SK-N-SH treated with all-trans-retinoic acid at 6 μM for 48 hours (cell line): ENCODE data around the gene TLCD3A.

ENCODE experiments used
- ATAC-seq: fragments of 200-7000 bp; cut with Tn5 transposase; 3 replicates; pipeline ENCODE4 v1.9.1; 2020; ENCODE audit warnings: mild to moderate bottlenecking, moderate library complexity
- ARNTL ChIP-seq: fragments of 450-650 bp; formaldehyde crosslinking; IDR thresholded peaks from 2 replicates; pipeline ENCODE4 v1.5.0; 2020; ENCODE audit warnings: low read depth, mild to moderate bottlenecking, moderate library complexity, borderline replicate concordance
- CSDC2 ChIP-seq: fragments of 250-450 bp; sonication (Bioruptor Pico); IDR thresholded peaks from 2 replicates; pipeline ENCODE4 v1.5.0; 2020; ENCODE audit warnings: mild to moderate bottlenecking, moderate library complexity
- ESRRG ChIP-seq: fragments of 250-450 bp; sonication (Bioruptor Pico); IDR thresholded peaks from 2 replicates; pipeline ENCODE4 v1.6.1; 2021; ENCODE audit warnings: mild to moderate bottlenecking
- GLIS3 ChIP-seq: fragments of 250-450 bp; sonication (Bioruptor Pico); IDR thresholded peaks from 2 replicates; pipeline ENCODE4 v1.5.0; 2020; ENCODE audit warnings: mild to moderate bottlenecking, moderate library complexity
- ISL1 ChIP-seq: fragments of 250-450 bp; sonication (Bioruptor Pico); IDR thresholded peaks from 2 replicates; pipeline ENCODE4 v2.1.2; 2022; ENCODE audit warnings: mild to moderate bottlenecking, moderate library complexity
- OSR1 ChIP-seq: fragments of 250-450 bp; sonication (Bioruptor Pico); IDR thresholded peaks from 2 replicates; pipeline ENCODE4 v1.8.0; 2022; ENCODE audit warnings: moderate library complexity, mild to moderate bottlenecking, inconsistent platforms
- PPARA ChIP-seq: fragments of 250-450 bp; sonication (Bioruptor Pico); IDR thresholded peaks from 2 replicates; pipeline ENCODE4 v1.5.0; 2020; ENCODE audit warnings: mild to moderate bottlenecking, borderline replicate concordance
- RARB ChIP-seq: fragments of 250-450 bp; sonication (Bioruptor Pico); IDR thresholded peaks from 2 replicates; pipeline ENCODE4 v1.8.0; 2021; ENCODE audit warnings: mild to moderate bottlenecking, moderate library complexity
- TOX ChIP-seq: fragments of 250-450 bp; sonication (Bioruptor Pico); IDR thresholded peaks from 2 replicates; pipeline ENCODE4 v1.8.0; 2021; ENCODE audit warnings: mild to moderate bottlenecking, moderate library complexity, borderline replicate concordance
- ZFP30 ChIP-seq: fragments of 450-650 bp; formaldehyde crosslinking; IDR thresholded peaks from 2 replicates; pipeline ENCODE4 v1.5.0; 2022; ENCODE audit warnings: mild to moderate bottlenecking, moderate library complexity
- ZNF565 ChIP-seq: fragments of 450-650 bp; formaldehyde crosslinking; conservative IDR thresholded peaks from 2 replicates; pipeline ENCODE4 v1.5.0; 2020; ENCODE audit warnings: low read depth, mild to moderate bottlenecking, moderate library complexity
- ZNF70 ChIP-seq: fragments of 450-650 bp; formaldehyde crosslinking; IDR thresholded peaks from 2 replicates; pipeline ENCODE4 v1.5.0; 2020; ENCODE audit warnings: mild to moderate bottlenecking, moderate library complexity
- ZNF8 ChIP-seq: fragments of 450-650 bp; formaldehyde crosslinking; IDR thresholded peaks from 2 replicates; pipeline ENCODE4 v1.5.0; 2020; ENCODE audit warnings: mild to moderate bottlenecking, moderate library complexity
- TF ChIP-seq, protein P1 (sequence below): fragments of 250-450 bp; sonication (Bioruptor Pico); IDR thresholded peaks from 2 replicates; pipeline ENCODE4 v1.5.1; 2021; ENCODE audit warnings: mild to moderate bottlenecking, moderate library complexity
- TF ChIP-seq, protein P2 (sequence below): fragments of 250-450 bp; sonication (Bioruptor Pico); IDR thresholded peaks from 2 replicates; pipeline ENCODE4 v1.5.1; 2020; ENCODE audit warnings: low read depth, mild to moderate bottlenecking, moderate library complexity
- TF ChIP-seq, protein P3 (sequence below): fragments of 250-450 bp; sonication (Bioruptor Pico); IDR thresholded peaks from 2 replicates; pipeline ENCODE4 v1.8.0; 2021; ENCODE audit warnings: low read depth, mild to moderate bottlenecking, moderate library complexity, borderline replicate concordance
- TF ChIP-seq, protein P4 (sequence below): fragments of 250-450 bp; sonication (Bioruptor Pico); IDR thresholded peaks from 2 replicates; pipeline ENCODE4 v1.5.0; 2020; ENCODE audit warnings: mild to moderate bottlenecking, moderate library complexity

The TLCD3A gene

DNA sequence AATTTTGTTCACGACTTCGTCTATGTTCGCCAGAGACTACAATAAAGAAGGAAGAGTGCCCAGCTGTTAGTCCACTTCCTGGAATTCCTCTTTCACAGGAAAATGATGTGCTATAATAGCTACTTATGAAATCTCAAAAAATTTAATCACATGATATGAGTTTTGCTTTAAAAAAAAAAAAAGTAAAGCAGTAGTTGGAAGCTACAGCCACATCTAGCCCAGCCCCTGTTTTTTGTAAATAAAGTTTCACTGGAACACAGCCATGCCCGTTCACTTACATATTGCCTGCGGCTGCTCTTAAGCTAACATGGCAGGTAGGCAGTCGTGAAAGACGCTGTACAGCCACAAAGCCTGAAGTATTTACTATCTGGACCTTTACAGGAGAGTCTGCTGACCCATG lies 33.1 kb upstream of the TLCD3A start:
- TF ChIP-seq, protein P1, sequence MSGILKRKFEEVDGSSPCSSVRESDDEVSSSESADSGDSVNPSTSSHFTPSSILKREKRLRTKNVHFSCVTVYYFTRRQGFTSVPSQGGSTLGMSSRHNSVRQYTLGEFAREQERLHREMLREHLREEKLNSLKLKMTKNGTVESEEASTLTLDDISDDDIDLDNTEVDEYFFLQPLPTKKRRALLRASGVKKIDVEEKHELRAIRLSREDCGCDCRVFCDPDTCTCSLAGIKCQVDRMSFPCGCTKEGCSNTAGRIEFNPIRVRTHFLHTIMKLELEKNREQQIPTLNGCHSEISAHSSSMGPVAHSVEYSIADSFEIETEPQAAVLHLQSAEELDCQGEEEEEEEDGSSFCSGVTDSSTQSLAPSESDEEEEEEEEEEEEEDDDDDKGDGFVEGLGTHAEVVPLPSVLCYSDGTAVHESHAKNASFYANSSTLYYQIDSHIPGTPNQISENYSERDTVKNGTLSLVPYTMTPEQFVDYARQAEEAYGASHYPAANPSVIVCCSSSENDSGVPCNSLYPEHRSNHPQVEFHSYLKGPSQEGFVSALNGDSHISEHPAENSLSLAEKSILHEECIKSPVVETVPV (CRISPR knock-in tag) = no peak
- TF ChIP-seq, protein P2, sequence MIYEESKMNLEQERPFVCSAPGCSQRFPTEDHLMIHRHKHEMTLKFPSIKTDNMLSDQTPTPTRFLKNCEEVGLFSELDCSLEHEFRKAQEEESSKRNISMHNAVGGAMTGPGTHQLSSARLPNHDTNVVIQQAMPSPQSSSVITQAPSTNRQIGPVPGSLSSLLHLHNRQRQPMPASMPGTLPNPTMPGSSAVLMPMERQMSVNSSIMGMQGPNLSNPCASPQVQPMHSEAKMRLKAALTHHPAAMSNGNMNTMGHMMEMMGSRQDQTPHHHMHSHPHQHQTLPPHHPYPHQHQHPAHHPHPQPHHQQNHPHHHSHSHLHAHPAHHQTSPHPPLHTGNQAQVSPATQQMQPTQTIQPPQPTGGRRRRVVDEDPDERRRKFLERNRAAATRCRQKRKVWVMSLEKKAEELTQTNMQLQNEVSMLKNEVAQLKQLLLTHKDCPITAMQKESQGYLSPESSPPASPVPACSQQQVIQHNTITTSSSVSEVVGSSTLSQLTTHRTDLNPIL (CRISPR knock-in tag) = no peak
- no peak for TF ChIP-seq TOX (CRISPR knock-in tag)
- TF ChIP-seq, protein P3, sequence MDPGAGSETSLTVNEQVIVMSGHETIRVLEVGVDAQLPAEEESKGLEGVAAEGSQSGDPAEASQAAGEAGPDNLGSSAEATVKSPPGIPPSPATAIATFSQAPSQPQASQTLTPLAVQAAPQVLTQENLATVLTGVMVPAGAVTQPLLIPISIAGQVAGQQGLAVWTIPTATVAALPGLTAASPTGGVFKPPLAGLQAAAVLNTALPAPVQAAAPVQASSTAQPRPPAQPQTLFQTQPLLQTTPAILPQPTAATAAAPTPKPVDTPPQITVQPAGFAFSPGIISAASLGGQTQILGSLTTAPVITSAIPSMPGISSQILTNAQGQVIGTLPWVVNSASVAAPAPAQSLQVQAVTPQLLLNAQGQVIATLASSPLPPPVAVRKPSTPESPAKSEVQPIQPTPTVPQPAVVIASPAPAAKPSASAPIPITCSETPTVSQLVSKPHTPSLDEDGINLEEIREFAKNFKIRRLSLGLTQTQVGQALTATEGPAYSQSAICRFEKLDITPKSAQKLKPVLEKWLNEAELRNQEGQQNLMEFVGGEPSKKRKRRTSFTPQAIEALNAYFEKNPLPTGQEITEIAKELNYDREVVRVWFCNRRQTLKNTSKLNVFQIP (CRISPR knock-in tag) = no peak
- TF ChIP-seq ZNF8 = no peak
- TF ChIP-seq GLIS3 (CRISPR knock-in tag) = no peak
- no peak for TF ChIP-seq ZNF565 (CRISPR knock-in tag)
- TF ChIP-seq CSDC2 (CRISPR knock-in tag) = no peak
- no peak for TF ChIP-seq ARNTL
- TF ChIP-seq ISL1 (CRISPR knock-in tag) = no peak
- no peak for TF ChIP-seq ZNF70 (CRISPR knock-in tag)
- no peak for TF ChIP-seq OSR1 (CRISPR knock-in tag)
- no peak for TF ChIP-seq ZFP30 (CRISPR knock-in tag)
- TF ChIP-seq ESRRG (CRISPR knock-in tag) = no peak
- TF ChIP-seq PPARA = no peak
- no peak for TF ChIP-seq RARB
- no peak for ATAC-seq

DNA sequence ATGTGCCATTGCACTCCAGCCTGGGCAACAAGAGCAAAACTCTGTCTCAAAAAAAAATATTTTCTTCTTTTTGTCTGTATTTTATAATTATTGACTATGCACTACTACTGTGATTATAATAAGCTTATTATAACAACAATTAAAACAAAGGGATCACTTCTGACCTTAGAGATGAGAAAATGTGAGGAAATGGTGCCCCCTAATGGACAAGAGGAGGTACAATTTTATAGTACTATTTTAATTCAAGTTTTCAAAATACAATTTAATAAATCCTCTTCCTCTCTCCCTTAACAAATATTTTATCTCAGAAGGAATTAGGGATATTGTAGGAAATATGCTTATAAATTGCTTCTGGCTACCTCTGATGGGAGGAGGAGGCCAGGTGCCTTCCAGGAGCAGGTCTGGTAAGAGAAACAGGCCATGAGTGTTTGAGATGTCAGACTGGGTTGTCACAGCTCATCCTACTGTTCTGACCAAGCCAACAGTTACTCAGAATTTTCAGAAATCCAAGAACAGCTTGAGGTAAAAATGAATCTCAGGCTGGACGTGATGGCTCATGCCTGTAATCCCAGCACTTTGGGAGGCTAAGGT lies 31.8 kb upstream of the TLCD3A start:
- TF ChIP-seq, protein P1 (CRISPR knock-in tag) = no peak
- TF ChIP-seq, protein P3 (CRISPR knock-in tag) = no peak
- TF ChIP-seq ZNF8 (no peak), CSDC2 (CRISPR knock-in tag) (no peak), OSR1 (CRISPR knock-in tag) (no peak), ZNF70 (CRISPR knock-in tag) (no peak), PPARA (no peak), ZNF565 (CRISPR knock-in tag) (no peak), ARNTL (no peak)
- TF ChIP-seq, protein P2 (CRISPR knock-in tag) = no peak
- TF ChIP-seq, protein P4, sequence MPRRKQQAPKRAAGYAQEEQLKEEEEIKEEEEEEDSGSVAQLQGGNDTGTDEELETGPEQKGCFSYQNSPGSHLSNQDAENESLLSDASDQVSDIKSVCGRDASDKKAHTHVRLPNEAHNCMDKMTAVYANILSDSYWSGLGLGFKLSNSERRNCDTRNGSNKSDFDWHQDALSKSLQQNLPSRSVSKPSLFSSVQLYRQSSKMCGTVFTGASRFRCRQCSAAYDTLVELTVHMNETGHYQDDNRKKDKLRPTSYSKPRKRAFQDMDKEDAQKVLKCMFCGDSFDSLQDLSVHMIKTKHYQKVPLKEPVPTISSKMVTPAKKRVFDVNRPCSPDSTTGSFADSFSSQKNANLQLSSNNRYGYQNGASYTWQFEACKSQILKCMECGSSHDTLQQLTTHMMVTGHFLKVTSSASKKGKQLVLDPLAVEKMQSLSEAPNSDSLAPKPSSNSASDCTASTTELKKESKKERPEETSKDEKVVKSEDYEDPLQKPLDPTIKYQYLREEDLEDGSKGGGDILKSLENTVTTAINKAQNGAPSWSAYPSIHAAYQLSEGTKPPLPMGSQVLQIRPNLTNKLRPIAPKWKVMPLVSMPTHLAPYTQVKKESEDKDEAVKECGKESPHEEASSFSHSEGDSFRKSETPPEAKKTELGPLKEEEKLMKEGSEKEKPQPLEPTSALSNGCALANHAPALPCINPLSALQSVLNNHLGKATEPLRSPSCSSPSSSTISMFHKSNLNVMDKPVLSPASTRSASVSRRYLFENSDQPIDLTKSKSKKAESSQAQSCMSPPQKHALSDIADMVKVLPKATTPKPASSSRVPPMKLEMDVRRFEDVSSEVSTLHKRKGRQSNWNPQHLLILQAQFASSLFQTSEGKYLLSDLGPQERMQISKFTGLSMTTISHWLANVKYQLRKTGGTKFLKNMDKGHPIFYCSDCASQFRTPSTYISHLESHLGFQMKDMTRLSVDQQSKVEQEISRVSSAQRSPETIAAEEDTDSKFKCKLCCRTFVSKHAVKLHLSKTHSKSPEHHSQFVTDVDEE = no peak
- ATAC-seq = peak; percentile 37; the same call in 1 of the 3 replicates
